Fibroblast of upper back skin (primary cell): ENCODE results near the gene LILRB4.
"Not testable (repeated sequence)": the region's sequence is repeated elsewhere in the genome, so short reads cannot be mapped to it uniquely, and the experiment has no call there.

Source experiments
- DNase-seq: peaks from one replicate; pipeline ENCODE4 v3.0.0-alpha.2; 2013

The LILRB4 gene

DNA sequence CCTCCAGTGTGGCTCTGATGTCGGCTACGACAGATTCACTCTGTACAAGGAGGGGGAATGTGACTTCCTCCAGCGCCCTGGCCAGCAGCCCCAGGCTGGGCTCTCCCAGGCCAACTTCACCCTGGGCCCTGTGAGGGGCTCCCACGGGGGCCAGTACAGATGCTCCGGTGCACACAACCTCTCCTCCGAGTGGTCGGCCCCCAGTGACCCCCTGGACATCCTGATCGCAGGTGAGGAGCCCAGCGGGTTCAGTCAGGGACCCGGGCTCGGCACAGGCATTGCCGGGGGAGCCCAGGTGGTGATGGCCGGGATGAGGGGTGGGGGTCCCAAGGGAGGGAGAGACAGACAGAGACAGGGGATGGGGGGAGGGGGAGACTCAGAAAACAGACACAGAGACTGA lies 34.9 kb downstream of the LILRB4 start:
- DNase-seq, result not testable (repeated sequence)

DNA sequence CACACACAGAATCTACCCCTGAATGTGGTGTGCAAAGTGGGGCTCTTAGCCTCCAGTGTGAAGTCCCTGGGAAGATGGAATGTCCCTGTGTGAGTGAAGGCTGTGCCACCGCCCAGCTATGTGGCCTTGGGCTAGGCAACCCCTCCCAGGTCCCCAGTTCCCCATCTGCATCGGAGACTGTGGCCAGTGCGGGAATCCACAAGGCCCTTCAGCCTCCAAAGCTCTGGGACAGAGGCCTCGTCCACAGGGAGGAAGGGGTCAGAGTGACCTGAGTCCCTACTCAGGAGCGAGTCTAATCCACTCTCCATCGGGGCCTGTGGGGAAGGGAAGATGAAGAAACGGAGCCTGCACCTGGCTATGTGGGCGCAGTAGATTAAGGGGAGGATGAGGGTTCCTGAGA lies 42.1 kb downstream of the LILRB4 start:
- DNase-seq, result no peak

DNA sequence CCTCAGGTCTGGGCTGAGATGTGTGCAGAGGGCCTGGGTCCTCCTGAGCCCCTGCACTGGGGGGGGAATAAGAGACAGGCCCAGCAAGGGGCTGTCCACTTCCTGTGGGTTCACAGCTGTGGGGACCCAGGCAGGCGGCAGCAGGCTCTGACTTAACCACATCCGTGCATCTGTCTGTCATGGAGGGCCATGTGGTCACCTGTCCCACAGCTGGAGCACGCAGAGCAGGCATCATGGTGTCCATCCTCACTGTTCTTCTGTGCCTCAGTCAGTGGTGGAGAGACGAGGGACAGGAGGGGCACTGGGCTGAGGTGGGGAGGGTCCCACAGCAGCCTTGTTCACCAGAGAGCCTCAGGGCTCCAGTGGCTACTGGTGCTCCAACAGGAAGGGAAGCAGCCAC lies 45.2 kb downstream of the LILRB4 start:
- DNase-seq, result no peak

DNA sequence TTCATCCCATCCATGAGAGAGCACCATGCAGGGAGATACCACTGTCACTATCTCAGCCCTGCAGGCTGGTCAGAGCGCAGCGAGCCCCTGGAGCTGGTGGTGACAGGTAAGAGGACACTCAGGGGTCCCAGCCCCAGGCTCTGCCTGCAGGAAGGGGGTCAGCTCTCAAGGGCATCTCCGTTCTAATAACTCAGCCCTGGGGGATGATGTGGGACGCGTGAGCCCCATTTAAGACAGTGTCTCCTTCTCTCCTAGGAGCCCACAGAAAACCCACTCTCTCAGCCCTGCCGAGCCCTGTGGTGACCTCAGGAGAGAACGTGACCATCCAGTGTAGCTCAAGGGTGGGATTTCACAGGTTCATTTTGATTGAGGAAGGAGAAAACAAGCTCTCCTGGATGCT lies 46.0 kb downstream of the LILRB4 start:
- DNase-seq, result no peak

DNA sequence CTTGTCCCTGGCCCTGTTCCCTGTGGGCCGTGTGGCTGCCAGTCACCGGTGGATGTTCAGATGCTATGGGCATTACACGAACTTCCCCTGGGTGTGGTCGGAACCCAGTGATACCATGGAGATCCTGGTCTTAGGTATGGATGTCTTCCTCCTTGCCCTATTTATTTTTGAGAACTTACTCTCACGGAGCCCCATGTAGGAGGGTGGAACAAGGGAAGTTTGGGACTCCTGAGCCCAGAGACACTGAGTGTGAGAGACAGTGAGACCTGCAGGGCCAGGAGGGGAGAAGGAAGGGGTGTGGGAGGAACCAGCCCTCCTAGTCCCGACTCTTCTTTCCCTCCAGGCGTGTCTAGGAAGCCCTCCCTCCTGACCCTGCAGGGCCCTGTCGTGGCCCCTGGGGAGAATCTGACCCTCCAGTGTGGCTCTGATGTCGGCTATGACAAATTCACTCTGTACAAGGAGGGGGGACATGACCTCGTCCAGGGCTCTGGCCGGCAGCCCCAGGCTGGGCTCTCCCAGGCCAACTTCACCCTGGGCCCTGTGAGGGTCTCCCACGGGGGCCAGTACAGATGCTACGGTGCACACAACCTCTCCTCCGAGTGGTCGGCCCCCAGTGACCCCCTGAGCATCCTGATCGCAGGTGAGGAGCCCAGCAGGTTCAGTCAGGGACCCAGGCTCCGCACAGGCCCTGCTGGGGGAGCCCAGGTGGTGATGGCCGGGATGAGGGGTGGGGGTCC lies 46.6 kb downstream of the LILRB4 start:
- no peak for DNase-seq

DNA sequence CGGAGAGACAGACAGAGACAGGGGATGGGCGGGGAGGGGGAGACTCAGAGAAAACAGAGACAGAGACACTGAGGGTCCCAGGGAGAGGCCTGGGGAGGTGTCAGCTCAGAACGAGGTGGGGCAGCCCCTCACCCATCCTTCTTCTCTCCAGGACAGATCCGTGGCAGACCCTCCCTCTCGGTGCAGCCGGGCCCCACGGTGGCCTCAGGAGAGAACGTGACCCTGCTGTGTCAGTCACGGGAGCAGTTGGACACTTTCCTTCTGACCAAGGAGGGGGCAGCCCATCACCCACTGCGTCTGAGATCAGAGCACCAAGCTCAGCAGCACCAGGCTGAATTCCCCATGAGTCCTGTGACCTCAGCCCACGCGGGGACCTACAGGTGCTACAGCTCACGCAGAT lies 47.2 kb downstream of the LILRB4 start:
- not testable (repeated sequence) for DNase-seq
